HCT116 (cell line): ENCODE results near the gene ARHGAP40. TPM values are rescaled to one million over a fixed set of nuclear protein-coding genes. Genes with fewer than 3 reads are reported as not detected.

Source experiments
- ATAC-seq: fragments of 200-7000 bp; cut with Tn5 transposase; 2 replicates; pipeline ENCODE4 v1.9.1; 2020; ENCODE audit warnings: mild to moderate bottlenecking, moderate library complexity
- BruUV-seq: library from RNA; stranded (reverse); fragments of 400-500 nt; replicated peaks from 2 replicates; lab custom pipeline; 2021; lab: Mats Ljungman, UMichigan
- CTCF ChIA-PET: fragments of 300-600 bp; sonication (Branson Sonifier 250); formaldehyde crosslinking; loops from one replicate; lab custom pipeline; 2021; ENCODE audit warnings: antibody characterized with exemption; lab: Charles Lee
- POLR2A ChIA-PET: fragments of 300-600, 350-600 bp; sonication (Branson Sonifier 250); formaldehyde crosslinking; loops from one replicate; lab custom pipeline; 2021; ENCODE audit warnings: antibody characterized with exemption; lab: Charles Lee
- RAD21 ChIA-PET, 2 experiments: fragments of 300-600 bp; sonication (Branson Sonifier 250); formaldehyde crosslinking; loops; one replicate each; lab custom pipeline; 2023; ENCODE audit warnings: low total read pairs in 2 of 2; ENCODE audit not compliant: uncharacterized antibody in 2 of 2, unreplicated experiment in 2 of 2, low non-redundant PET in 1 of 2; lab: Charles Lee
- DNase-seq: peaks from one replicate; pipeline ENCODE4 v3.0.0-alpha.2; 2010; ENCODE audit warnings: low read depth, low spot score
- H2AFZ ChIP-seq: fragments of 200-600 bp; shearing (Covaris generic), sonication (generic); 2 replicates; pipeline ENCODE4 v1.6.1; 2017; ENCODE audit warnings: low read depth, mixed run types, mixed read lengths, antibody characterized with exemption, low read length; ENCODE audit not compliant: poor library complexity, severe bottlenecking
- H3K27ac ChIP-seq: 2 replicates; pipeline ENCODE4 v1.5.1; 2012; ENCODE audit warnings: low read depth, low read length
- H3K27me3 ChIP-seq: fragments of 200-600 bp; sonication (generic); 2 replicates; pipeline ENCODE4 v1.6.1; 2016; ENCODE audit warnings: mixed run types, low read length, mixed read lengths; ENCODE audit not compliant: insufficient read depth
- H3K36me3 ChIP-seq, 2 experiments: fragments of 200-500 bp in 1 of 2; fragments of 200-600 bp in 1 of 2; sonication (Bioruptor generic) in 1 of 2; sonication (generic) in 1 of 2; 2 replicates each; pipeline versions ENCODE4 v1.5.1 to v1.6.1; 2014 to 2016; ENCODE audit warnings: low read length in 2 of 2, inconsistent platforms in 1 of 2, mixed read lengths in 1 of 2, mixed run types in 1 of 2; ENCODE audit not compliant: insufficient read depth in 2 of 2, control insufficient read depth in 1 of 2
- H3K4me1 ChIP-seq, 2 experiments: fragments of 200-600 bp in 1 of 2; sonication (generic) in 1 of 2; 2 replicates each; pipeline versions ENCODE4 v1.5.1 to v1.6.1; 2012 to 2017; ENCODE audit warnings: low read length in 2 of 2, inconsistent platforms in 1 of 2, mild to moderate bottlenecking in 1 of 2, mixed read lengths in 1 of 2, mixed run types in 1 of 2, moderate library complexity in 1 of 2; ENCODE audit not compliant: insufficient read depth in 2 of 2, control insufficient read depth in 1 of 2
- H3K4me2 ChIP-seq: fragments of 200-600 bp; sonication (generic); 2 replicates; pipeline ENCODE4 v1.6.1; 2017; ENCODE audit warnings: mixed run types, low read length, mixed read lengths
- H3K4me3 ChIP-seq, 2 experiments: fragments of 200-600 bp in 1 of 2; sonication (generic) in 1 of 2; replicated peaks in 1 of 2; 2 replicates each; pipeline ENCODE4 v1.5.1; 2011 to 2016; ENCODE audit warnings: low read length in 2 of 2, control low read depth in 1 of 2, low read depth in 1 of 2, mild to moderate bottlenecking in 1 of 2, mixed read lengths in 1 of 2, mixed run types in 1 of 2
- H3K79me2 ChIP-seq: fragments of 200-600 bp; sonication (generic); 2 replicates; pipeline ENCODE4 v1.6.1; 2017; ENCODE audit warnings: mild to moderate bottlenecking, mixed run types, low read length, moderate library complexity, mixed read lengths; ENCODE audit not compliant: insufficient read depth
- H3K9ac ChIP-seq: fragments of 200-600 bp; sonication (generic); 2 replicates; pipeline ENCODE4 v1.6.1; 2016; ENCODE audit warnings: low read length, mixed read lengths
- H3K9me2 ChIP-seq: fragments of 200-600 bp; sonication (generic), shearing (Covaris generic); 2 replicates; pipeline ENCODE4 v1.6.1; 2017; ENCODE audit warnings: mixed run types, mild to moderate bottlenecking, moderate library complexity; ENCODE audit not compliant: insufficient read depth
- H3K9me3 ChIP-seq, 2 experiments: fragments of 200-500 bp in 1 of 2; fragments of 200-600 bp in 1 of 2; sonication (Bioruptor generic) in 1 of 2; sonication (generic) in 1 of 2; 2 replicates each; pipeline ENCODE4 v1.6.1; 2014 to 2017; ENCODE audit warnings: low read length in 2 of 2, mixed read lengths in 2 of 2, inconsistent platforms in 1 of 2, low read depth in 1 of 2, mild to moderate bottlenecking in 1 of 2, mixed run types in 1 of 2, moderate library complexity in 1 of 2; ENCODE audit not compliant: control insufficient read depth in 1 of 2, insufficient read depth in 1 of 2
- H4K20me1 ChIP-seq: fragments of 200-600 bp; sonication (generic), shearing (Covaris generic); 2 replicates; pipeline ENCODE4 v1.6.1; 2017; ENCODE audit warnings: mixed run types, mild to moderate bottlenecking, moderate library complexity; ENCODE audit not compliant: insufficient read depth
- CEBPB ChIP-seq: IDR thresholded peaks from 2 replicates; pipeline ENCODE4 v1.6.1; 2012; ENCODE audit warnings: low read depth
- CTCF ChIP-seq, 3 experiments: fragments of 200-600 bp in 1 of 3; sonication (generic) in 1 of 3; IDR thresholded peaks in 2 of 3; conservative IDR thresholded peaks in 1 of 3; 2 replicates each; pipeline ENCODE4 v1.5.1; 2012 to 2017; ENCODE audit warnings: low read depth in 2 of 3, low read length in 2 of 3, antibody characterized with exemption in 1 of 3, borderline replicate concordance in 1 of 3, control low read depth in 1 of 3, mild to moderate bottlenecking in 1 of 3, mixed read lengths in 1 of 3, mixed run types in 1 of 3, moderate library complexity in 1 of 3; ENCODE audit not compliant: insufficient read depth in 1 of 3
- EZH2phosphoT487 ChIP-seq: fragments of 200-600 bp; IDR thresholded peaks from 2 replicates; pipeline ENCODE4 v1.6.1; 2018; ENCODE audit warnings: antibody characterized with exemption, borderline replicate concordance
- JUND ChIP-seq: IDR thresholded peaks from 2 replicates; pipeline ENCODE4 v1.6.1; 2012
- MAX ChIP-seq: IDR thresholded peaks from 2 replicates; pipeline ENCODE4 v1.6.1; 2012
- RAD21 ChIP-seq: IDR thresholded peaks from 2 replicates; pipeline ENCODE4 v1.6.1; 2012; ENCODE audit warnings: low read depth, mild to moderate bottlenecking
- YY1 ChIP-seq: IDR thresholded peaks from 2 replicates; pipeline ENCODE4 v1.6.1; 2011; ENCODE audit warnings: low read length, low read depth, moderate library complexity, mild to moderate bottlenecking; ENCODE audit not compliant: insufficient replicate concordance; ENCODE audit errors: extremely low read depth
- intact Hi-C: fragments of 100-400 bp; cut with micrococcal nuclease; formaldehyde crosslinking; loops from 2 replicates; pipeline ENCODE4 v1.10.0; 2022
- total RNA-seq: library from RNA; stranded (reverse); gene quantifications from one replicate; pipeline ENCODE4 v1.2.1, GENCODE V29; 2021; ENCODE audit not compliant: unreplicated experiment

Gene ARHGAP40
- total RNA-seq, 1 experiment from 2014 or later, result 3.4 TPM

GRCh38 chr20:38658879-38659596 lies 57.4 kb downstream of the ARHGAP40 start:
- H3K4me1 ChIP-seq, result peaks cover 0 to 5% of the 10 kb centered on the region in 2 experiments; a peak in 1 of 4 replicates
- H3K36me3 ChIP-seq, result no peaks in the 10 kb centered on the region
- H3K9ac ChIP-seq, result no peak overlapping the region
- H4K20me1 ChIP-seq, result no peaks in the 10 kb centered on the region
- H3K27ac ChIP-seq, result no peak overlapping the region
- no peaks in the 10 kb centered on the region for H3K9me2 ChIP-seq
- peak overlapping the region; percentile 27; the same call in 1 of the 2 replicates for H3K4me2 ChIP-seq
- peak; percentile 100 for ATAC-seq
- ChIA-PET CTCF (interaction anchor here (0.6 to 2.3 kb wide), 14 partner anchors 9 to 391 kb away, joined by 3 to 11 read pairs (median 4); partner anchors contain the start of gene ACTR5), POLR2A (no interaction called here), RAD21 (interaction anchor here in 1 of 2 experiments (0.6 to 1.7 kb wide), 3 partner anchors 12 to 151 kb away, joined by 3 to 4 read pairs (median 4); no protein-coding TSS in a partner anchor)
- no TSS peak for BruUV-seq
- H3K27me3 ChIP-seq, result no peaks in the 10 kb centered on the region
- H3K79me2 ChIP-seq, result no peaks in the 10 kb centered on the region
- H2AFZ ChIP-seq, result no peak overlapping the region
- TF ChIP-seq RAD21, result peak; percentile 63
- peak; percentile 43 to 85 (median 82); a peak in 5 of 6 replicates for TF ChIP-seq CTCF (IDR thresholded peaks at IDR 0.05 in 2 of 3, conservative IDR thresholded peaks at IDR 0.05 in 1 of 3; ENCODE audit: borderline replicate concordance in 1 of 3, insufficient read depth in 1 of 3, low read depth in 2 of 3, low read length in 2 of 3)
- TF ChIP-seq MAX, result no peak
- H3K4me3 ChIP-seq, result no peak overlapping the region
- no peaks in the 10 kb centered on the region for H3K9me3 ChIP-seq
- intact Hi-C loops, result no loop called here
- DNase-seq, result peak; percentile 43

DNA sequence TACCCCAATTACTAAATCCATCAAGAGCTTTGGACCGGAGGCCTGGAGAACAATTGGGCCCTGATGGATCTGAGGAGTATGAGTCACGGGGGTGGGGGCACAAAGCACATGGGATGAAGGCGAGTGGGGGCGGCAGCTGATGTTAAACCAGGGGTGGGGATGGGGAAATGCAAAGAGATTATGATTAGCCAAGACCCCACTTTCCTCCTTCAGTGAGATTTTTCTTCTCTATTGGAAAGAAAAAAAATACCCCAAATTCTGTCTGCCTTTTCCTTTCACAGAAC lies 57.9 kb downstream of the ARHGAP40 start:
- Histone ChIP-seq H3K27me3 (no peaks in the 10 kb centered on the region), H3K27ac (no peak overlapping the region), H3K4me3 (no peak overlapping the region), H3K36me3 (no peaks in the 10 kb centered on the region), H3K9me3 (no peaks in the 10 kb centered on the region), H3K79me2 (no peaks in the 10 kb centered on the region), H2AFZ (no peak overlapping the region), H4K20me1 (no peaks in the 10 kb centered on the region), H3K4me2 (no peak overlapping the region), H3K4me1 (peaks cover 0 to 5% of the 10 kb centered on the region in 2 experiments; a peak in 1 of 4 replicates), H3K9ac (no peak overlapping the region), H3K9me2 (no peaks in the 10 kb centered on the region)
- ChIA-PET CTCF (interaction anchor here (1.2 to 2.3 kb wide), 3 partner anchors 9 to 391 kb away, joined by 3 to 11 read pairs (median 11); no protein-coding TSS in a partner anchor), POLR2A (no interaction called here), RAD21 (interaction anchor here in 1 of 2 experiments (1.7 kb wide), 1 partner anchor 130 kb away, joined by 4 read pairs; no protein-coding TSS in a partner anchor)
- no TSS peak for BruUV-seq
- TF ChIP-seq YY1, result no peak
- no peak for TF ChIP-seq CEBPB
- no peak for TF ChIP-seq JUND
- no peak for TF ChIP-seq EZH2phosphoT487
- DNase-seq (no peak), ATAC-seq (no peak)
- intact Hi-C loops, result no loop called here
